Fibroblast of the aortic adventitia (primary cell): Measurements from ENCODE around the gene SH3GL1. TPM values are rescaled to one million over a fixed set of nuclear protein-coding genes. Genes with fewer than 3 reads are reported as not detected.

Experiments used
- DNase-seq: peaks from one replicate; pipeline ENCODE4 v3.0.0-alpha.2; 2010; ENCODE audit warnings: low read depth
- H3K4me3 ChIP-seq: 2 replicates; pipeline ENCODE4 v1.5.1; 2011; ENCODE audit warnings: low read depth, mild to moderate bottlenecking, control low read depth, low read length, moderate library complexity
- total RNA-seq: library from RNA; depleted of rRNA; stranded (reverse); fragments of >200 nt; gene quantifications from 2 replicates; pipeline ENCODE4 v1.2.3, GENCODE V29; 2012; ENCODE audit warnings: low replicate concordance
- TF ChIP-seq, protein P1 (sequence below): IDR thresholded peaks from 2 replicates; pipeline ENCODE4 v1.5.1; 2011; ENCODE audit warnings: mild to moderate bottlenecking, low read length, control low read depth, inconsistent platforms; ENCODE audit not compliant: insufficient read depth

SH3GL1 gene
- total RNA-seq, 1 donor, result 97.2 TPM

DNA sequence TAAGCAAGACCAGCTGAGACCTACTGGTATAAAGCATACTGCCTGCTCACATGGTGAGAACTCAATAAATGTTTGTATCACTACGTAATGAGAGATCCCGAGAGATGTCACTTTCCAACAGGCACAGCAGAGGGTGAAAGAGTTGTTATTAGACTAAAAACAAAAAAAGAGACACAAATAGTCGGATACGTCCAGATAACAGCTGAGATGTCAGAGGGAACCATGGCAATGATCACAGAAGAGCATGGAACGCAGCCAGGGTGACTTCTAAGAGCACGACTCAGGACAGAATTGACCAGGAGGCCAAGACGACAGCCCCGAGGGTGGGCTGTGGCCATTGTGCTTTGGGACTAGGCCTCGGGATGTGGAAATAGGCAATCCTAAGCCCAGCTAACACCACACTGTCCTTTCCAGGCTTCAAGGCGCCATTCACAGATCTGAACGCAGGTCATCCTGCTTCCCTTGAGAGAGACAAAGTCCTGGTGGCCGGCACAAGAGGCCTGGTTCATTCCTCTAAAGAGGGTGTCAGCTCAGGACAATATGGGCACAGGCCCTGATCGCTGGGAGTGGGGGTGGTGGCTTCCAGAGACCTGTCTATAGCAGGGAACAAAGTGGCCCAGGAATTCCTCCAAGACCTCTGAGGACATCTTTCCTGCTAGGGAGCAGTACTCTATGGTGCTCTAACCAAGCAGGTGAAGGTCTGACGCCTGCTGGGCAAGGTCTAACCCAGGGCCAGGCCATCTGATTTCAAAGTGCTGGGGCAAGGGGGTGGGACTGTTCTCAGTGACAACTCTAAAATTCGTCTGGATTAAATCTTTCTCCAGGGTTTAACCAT lies 3.2 kb downstream of the SH3GL1 start:
- no peak for DNase-seq
- TF ChIP-seq, protein P1, sequence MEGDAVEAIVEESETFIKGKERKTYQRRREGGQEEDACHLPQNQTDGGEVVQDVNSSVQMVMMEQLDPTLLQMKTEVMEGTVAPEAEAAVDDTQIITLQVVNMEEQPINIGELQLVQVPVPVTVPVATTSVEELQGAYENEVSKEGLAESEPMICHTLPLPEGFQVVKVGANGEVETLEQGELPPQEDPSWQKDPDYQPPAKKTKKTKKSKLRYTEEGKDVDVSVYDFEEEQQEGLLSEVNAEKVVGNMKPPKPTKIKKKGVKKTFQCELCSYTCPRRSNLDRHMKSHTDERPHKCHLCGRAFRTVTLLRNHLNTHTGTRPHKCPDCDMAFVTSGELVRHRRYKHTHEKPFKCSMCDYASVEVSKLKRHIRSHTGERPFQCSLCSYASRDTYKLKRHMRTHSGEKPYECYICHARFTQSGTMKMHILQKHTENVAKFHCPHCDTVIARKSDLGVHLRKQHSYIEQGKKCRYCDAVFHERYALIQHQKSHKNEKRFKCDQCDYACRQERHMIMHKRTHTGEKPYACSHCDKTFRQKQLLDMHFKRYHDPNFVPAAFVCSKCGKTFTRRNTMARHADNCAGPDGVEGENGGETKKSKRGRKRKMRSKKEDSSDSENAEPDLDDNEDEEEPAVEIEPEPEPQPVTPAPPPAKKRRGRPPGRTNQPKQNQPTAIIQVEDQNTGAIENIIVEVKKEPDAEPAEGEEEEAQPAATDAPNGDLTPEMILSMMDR, result no peak
- H3K4me3 ChIP-seq, result peak overlapping the region; percentile 22

DNA sequence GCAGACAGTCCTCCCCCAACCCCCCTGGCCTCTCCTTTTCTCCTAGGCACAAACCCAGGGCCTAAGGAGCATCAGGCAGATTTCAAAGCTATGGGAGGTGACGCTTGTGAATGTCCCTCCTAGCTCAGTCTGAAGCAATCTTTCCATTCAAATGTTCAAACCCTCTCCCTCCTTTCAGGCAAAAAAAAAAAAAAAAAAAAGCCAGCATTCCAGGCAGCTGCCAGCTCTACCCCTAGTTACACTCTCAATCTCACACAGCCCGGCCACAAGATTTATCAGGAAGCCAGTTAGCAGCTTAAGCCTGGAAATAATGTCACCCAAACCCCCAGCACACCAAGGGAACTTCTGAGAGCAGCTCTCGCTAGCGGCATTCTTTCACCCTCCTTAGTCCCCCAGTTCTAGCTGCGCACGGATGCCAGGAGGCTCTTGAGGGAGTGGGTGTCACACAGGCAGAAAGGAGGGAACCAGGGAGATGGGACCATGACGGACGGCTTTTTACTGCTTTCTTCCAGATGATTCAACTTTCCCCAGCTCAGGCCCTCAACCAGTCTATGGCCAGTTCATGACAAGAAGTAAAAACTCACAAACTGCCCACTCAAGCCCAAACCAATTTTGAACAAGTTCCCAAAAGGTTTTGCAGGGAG lies 6.3 kb downstream of the SH3GL1 start:
- DNase-seq, result peak; percentile 72
- TF ChIP-seq, protein P1, result no peak
- peak overlapping the region; percentile 44 for H3K4me3 ChIP-seq

DNA sequence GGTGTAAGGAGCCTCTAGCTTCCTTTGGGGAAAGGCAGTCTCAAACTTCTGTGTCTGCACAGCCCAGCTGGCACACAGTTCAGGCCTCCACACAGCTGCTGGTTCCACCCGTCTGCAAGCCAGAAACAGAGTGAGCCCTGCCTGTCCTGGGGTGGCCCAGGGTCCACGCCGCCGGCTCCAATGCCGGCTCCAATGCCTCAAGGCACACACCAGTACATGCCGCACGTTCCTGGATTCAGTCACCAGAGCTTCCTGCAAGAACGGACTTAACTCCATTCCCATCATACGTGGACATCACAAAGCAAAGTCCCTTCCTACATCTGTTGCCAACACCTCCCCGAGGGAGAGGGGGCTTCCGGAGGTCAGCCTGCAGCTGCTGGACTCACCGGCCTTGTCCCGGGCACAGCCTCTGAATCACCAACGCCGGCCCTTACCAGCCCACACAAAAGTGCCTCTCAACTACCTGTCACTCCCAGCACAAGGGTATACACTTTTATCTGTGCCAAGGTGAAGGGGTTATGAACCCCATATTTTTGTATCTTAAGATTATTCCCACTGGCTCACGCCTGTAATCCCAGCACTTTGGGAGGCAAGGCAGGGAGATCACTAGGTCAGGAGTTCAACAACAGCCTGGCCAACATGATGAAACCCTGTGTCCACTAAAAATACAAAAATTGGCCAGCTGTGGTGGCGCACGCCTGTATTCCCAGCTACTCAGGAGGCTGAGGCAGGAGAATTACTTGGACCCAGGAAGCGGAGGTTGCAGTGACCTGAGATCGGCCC lies 8.5 kb downstream of the SH3GL1 start:
- peak; percentile 69 for DNase-seq

DNA sequence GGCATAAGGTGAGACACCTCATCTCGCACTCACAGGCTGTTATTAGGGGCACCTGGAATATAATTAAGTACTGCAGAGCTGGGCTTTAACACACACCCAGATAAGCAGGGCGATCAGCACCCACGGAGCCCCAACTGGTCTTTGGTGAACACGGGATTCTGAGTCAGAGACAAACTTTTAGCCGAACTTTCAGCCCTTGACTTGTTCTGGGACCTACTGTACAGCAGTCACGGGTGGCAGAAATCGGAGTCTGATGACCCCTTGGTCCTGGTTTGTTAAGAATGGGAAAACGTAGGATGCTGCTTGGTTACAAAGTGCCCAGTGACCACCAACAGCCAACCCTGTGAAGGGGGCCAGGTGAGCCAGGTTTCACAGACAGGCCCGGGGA lies 9.0 kb downstream of the SH3GL1 start:
- peak; percentile 38 for DNase-seq
- peak overlapping the region; percentile 42 for H3K4me3 ChIP-seq
- TF ChIP-seq, protein P1, result no peak

More for the DNA sequence above, 8.5 kb downstream of the SH3GL1 start:
- TF ChIP-seq, protein P1, result no peak
- H3K4me3 ChIP-seq, result peak overlapping the region; percentile 42

DNA sequence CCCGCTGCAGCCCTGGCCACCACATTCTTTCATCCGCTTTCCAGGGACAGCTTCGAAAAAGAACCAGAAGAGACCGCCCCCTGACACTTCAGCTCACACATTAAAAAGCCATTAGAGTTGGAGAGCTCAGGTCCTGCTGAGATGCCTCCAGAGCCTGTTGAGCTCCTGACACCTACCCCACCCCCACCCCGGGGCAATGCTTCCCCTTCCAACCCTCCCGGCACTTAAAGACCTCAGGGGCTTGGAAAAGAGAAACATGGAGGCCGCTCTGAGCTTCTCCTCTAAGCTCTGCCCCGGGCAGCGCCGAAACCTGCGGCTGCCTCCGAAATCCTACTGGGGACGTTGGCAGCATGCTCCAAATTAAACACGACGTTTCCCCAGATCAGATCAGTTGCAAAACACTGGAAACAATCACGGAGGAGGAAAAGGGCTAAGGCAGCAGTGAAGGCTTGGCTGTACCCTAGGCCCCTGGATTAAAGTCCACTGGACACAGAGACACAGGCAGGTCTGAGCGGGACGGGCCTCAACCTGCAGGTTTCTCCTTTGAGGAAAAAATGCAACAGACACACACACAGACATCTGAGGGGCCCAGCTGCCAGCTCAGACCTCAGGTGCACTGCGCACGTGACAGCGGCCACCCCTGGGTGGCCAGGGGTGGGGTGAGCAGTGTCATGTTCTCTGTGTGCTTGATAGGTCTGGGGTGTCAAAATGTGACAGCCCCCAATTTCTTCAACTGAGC lies 9.6 kb downstream of the SH3GL1 start:
- no peak for DNase-seq
- TF ChIP-seq, protein P1, result no peak
- peak overlapping the region; percentile 33 for H3K4me3 ChIP-seq

DNA sequence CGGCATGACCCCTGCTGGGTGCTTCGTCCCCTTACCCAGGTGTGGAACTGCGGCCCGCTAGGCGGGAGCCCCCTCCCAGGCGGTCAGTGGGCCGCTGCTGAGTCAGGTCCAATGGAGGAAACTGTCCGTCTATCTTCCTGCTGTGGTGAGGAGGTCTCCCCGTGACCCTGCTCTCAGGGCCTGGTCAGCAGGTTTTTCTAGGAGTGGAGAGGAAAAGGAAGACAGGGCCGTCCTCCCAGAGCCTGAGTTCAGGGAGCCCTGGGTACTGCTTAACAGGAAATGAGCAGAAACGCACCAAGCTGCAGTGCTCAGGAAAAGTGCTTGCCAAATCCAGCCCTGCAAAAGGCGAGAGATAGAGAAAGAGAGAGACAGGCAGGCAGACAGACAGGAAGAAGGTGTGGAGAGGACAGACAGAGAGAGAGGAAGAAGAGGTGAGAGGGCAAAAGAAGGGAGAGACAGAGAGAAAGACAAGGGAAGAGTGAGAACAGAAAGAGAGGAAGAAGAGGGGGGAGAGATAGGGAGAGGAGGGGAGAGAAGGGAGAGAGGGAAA lies 10.3 kb downstream of the SH3GL1 start:
- peak overlapping the region; percentile 33 for H3K4me3 ChIP-seq
- peak; percentile 63 for DNase-seq
- TF ChIP-seq, protein P1, result no peak
